K562 (cell line): ENCODE measurements around the gene DOK3.

Experiments
- CBFB ChIP-seq: sonication (generic); formaldehyde crosslinking; IDR thresholded peaks from 2 replicates; pipeline ENCODE4 v1.4.0; 2020; ENCODE audit warnings: mild to moderate bottlenecking, missing genetic modification reagents
- HIVEP1 ChIP-seq: fragments of 250-450 bp; sonication (Bioruptor Pico); IDR thresholded peaks from 2 replicates; pipeline ENCODE4 v1.4.0; 2020; ENCODE audit warnings: mild to moderate bottlenecking
- SIX5 ChIP-seq, 2 experiments: IDR thresholded peaks; 2 replicates each; pipeline ENCODE4 v1.6.1; 2011; ENCODE audit warnings: low read length in 2 of 2, borderline replicate concordance in 1 of 2, low read depth in 1 of 2, mild to moderate bottlenecking in 1 of 2, moderate library complexity in 1 of 2; ENCODE audit not compliant: insufficient read depth in 1 of 2
- ZBED1 ChIP-seq: IDR thresholded peaks from 2 replicates; pipeline ENCODE4 v1.6.1; 2014
- ZNF143 ChIP-seq: sonication (generic); formaldehyde crosslinking; IDR thresholded peaks from 2 replicates; pipeline ENCODE4 v1.9.0; 2022; ENCODE audit warnings: mild to moderate bottlenecking, missing genetic modification reagents
- ZNF232 ChIP-seq: sonication (generic); formaldehyde crosslinking; IDR thresholded peaks from 2 replicates; pipeline ENCODE4 v1.8.0; 2022; ENCODE audit warnings: mild to moderate bottlenecking, missing genetic modification reagents
- TF ChIP-seq, protein P1 (sequence below): fragments of 450-650 bp; IDR thresholded peaks from 2 replicates; pipeline ENCODE4 v1.6.1; 2016
- TF ChIP-seq, protein P2 (sequence below), 2 experiments: fragments of 450-650 bp in 1 of 2; sonication (generic) in 1 of 2; formaldehyde crosslinking in 1 of 2; IDR thresholded peaks in 1 of 2; conservative IDR thresholded peaks in 1 of 2; 2 replicates each; pipeline versions ENCODE4 v1.6.1 to v1.8.1; 2016 to 2023; ENCODE audit warnings: mild to moderate bottlenecking in 2 of 2, moderate library complexity in 2 of 2, inconsistent platforms in 1 of 2, missing genetic modification reagents in 1 of 2

DNA sequence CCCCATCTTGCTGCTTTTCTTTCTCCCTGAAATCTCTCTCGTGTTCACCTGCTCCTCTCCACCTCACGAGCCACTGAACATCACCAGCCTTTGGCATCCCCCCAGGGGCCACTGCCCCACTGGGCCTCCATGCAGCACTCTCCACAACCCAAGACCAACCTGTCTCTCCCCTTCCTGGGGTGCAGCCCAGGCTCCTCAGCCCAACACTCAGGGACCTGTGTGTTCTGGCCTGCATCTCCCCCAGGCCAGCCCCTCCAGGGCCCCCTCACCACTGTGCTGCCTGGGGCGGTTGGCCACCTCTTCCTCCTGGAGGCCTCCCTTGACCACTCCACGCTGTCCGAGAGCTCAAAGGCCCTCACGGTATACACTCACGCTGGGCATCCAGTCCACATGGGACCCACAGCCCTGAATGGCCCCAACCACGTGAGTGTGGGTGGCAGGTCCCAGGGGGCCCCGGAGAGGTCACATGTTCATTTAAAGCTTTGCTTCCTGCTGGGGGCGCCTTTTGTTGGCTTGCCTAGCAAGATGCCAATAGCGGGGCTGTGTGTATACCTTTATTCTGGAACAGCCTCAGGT is 453 bp upstream of the DOK3 start:
- no peak for TF ChIP-seq SIX5 (IDR thresholded peaks at IDR 0.05; ENCODE audit: borderline replicate concordance in 1 of 2, insufficient read depth in 1 of 2, low read depth in 1 of 2, low read length in 2 of 2)
- TF ChIP-seq, protein P1, sequence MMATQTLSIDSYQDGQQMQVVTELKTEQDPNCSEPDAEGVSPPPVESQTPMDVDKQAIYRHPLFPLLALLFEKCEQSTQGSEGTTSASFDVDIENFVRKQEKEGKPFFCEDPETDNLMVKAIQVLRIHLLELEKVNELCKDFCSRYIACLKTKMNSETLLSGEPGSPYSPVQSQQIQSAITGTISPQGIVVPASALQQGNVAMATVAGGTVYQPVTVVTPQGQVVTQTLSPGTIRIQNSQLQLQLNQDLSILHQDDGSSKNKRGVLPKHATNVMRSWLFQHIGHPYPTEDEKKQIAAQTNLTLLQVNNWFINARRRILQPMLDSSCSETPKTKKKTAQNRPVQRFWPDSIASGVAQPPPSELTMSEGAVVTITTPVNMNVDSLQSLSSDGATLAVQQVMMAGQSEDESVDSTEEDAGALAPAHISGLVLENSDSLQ: no peak
- no peak for TF ChIP-seq HIVEP1 (CRISPR knock-in tag)
- TF ChIP-seq CBFB: no peak
- no peak for TF ChIP-seq ZNF232 (CRISPR knock-in tag)
- no peak for TF ChIP-seq ZBED1
- TF ChIP-seq ZNF143 (CRISPR knock-in tag): no peak
- TF ChIP-seq, protein P2, sequence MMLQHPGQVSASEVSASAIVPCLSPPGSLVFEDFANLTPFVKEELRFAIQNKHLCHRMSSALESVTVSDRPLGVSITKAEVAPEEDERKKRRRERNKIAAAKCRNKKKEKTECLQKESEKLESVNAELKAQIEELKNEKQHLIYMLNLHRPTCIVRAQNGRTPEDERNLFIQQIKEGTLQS (IDR thresholded peaks at IDR 0.05): no peak
- TF ChIP-seq, protein P2 (CRISPR knock-in tag; conservative IDR thresholded peaks at IDR 0.05): no peak
